ENCODE measurements around the gene OPA3.

Gene OPA3

GRCh38 chr19:45598267-45599001 lies 13.8 kb upstream of the OPA3 start:
- DNase-seq (ENCODE audit: low read depth in 2 of 2, low spot score in 1 of 2) = no peak

- no peak for DNase-seq (ENCODE audit: low read depth in 2 of 2, low spot score in 1 of 2)
Observed at GRCh38 chr19:45597425-45598111, 13.0 kb upstream of the OPA3 start.

- DNase-seq (ENCODE audit: low read depth in 2 of 2, low spot score in 1 of 2) = no peak
Observed at GRCh38 chr19:45595814-45596213, 11.2 kb upstream of the OPA3 start.

DNA sequence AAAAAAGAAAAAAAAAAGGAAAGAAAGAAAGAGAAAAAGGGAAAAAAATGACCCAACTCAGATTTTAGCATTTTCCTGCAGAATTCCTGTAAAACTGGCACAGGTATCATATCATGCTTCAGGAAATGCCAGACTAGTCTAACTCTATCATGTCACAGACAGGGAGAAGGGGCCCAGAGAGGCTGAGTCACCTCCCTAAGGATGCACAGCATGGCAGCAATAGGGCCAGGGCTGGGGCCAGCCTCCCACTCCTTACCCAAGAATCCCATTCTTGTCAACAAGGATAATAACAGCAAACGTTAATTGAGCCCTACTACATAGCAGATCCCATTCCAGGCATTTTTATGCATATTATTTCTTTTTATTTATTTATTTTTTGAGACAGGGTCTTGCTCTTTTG lies 8.9 kb upstream of the OPA3 start:
- DNase-seq (ENCODE audit: low read depth in 2 of 2, low spot score in 1 of 2) = no peak

GRCh38 chr19:45592366-45592765 lies 7.8 kb upstream of the OPA3 start:
- DNase-seq (ENCODE audit: low read depth in 2 of 2, low spot score in 1 of 2) = no peak

DNA sequence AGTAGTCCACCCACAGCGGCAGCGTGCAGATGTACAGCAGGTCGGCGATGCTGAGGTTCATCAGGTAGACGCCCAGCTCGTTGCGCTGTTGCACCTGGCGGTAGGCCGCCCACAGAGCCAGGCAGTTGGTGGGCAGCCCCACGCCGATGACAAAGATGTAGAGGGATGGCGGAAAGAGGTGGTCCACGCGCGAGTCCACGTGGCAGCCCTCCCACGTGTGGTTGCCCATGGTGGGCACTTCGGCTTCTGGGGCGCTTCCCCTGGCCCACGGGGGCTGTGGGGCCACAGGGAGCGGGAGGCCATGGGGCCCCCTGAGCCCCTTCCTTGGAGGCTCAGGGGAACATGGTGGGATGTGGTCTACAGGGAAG lies 7.0 kb upstream of the OPA3 start:
- no peak for DNase-seq (ENCODE audit: low read depth in 2 of 2, low spot score in 1 of 2)

DNA sequence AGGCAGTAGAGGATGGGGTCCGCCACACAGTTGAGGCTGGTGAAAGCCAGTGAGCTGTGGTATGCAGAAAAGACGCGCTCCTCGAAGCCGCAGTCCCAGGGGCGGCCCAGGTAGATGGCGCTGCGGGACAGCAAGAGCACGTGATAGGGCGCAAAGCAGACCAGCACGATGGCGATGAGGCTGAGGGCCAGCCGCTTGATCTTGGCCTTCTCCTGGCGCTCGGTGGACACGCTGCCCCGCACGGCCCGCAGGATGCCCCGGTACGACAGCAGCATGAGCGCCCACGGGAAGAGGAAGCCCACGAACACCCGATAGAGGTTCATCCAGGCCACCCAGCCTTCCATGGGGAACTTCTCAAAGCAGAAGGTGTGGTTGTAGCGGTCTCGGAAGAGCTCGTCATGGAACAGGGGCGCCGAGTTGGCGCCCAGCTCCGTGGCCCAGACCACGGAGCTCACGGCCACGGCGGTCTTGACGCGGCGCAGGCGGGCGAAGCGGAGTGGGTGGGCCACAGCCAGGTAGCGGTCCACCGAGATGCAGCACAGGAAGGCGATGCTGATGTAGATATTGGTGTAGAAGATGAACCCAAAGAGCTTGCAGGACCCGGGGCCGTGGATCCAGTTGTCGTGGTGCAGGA lies 6.5 kb upstream of the OPA3 start:
- no peak for DNase-seq (ENCODE audit: low read depth in 2 of 2, low spot score in 1 of 2)

DNA sequence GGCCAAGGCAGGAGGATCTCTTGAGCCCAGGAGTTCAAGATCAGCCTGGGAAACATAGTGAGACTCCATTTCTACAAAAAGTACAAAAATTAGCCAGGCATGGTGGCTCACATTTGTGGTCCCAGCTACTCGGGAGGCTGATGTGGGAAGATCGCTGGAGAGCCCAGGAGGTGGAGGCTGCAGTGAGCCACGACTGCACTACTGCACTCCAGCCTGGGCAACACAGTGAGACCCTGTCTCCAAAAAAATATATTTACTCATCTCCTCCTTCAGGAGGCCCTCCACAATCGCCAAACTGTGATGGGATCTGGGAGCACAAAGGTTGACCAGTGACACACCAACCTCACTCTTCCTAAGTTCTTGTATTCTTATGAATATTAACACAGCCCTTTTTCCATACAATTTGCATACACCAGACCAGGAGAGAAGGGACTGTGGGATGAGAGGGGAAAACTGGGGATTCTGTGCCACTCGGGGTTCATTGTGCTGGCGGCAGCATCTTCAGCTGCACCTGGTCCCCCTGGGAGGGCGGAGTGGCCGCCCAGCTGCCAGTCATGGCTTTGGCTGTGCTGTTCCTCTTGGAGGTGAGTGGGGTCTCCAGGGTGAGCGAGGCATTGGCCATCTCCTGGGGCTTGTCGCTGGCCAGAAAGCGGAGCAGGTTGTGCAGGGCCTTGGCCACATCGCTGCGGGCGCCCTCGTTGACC lies 5.8 kb upstream of the OPA3 start:
- no peak for DNase-seq (ENCODE audit: low read depth in 2 of 2, low spot score in 1 of 2)

DNA sequence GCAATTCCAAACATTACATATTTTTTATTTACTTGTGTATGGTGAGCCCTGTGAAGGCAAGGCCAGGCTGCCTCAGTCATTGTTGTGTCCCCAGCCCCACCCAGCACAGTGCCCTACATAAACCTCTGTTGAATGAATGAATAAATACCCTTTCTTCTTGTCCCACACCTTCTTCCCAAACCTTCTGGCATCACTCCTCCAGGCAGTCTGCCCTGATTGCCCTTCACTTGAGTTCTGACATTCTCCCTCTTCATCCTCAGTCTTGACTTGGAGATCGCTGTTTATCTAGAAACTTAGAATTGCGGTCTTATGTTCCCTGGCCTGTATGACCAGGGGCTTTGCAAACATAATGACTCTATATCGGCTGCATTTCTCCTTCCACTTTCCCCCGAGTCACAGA lies 5.2 kb upstream of the OPA3 start:
- no peak for DNase-seq (ENCODE audit: low read depth in 2 of 2, low spot score in 1 of 2)

GRCh38 chr19:45587873-45588272 lies 3.3 kb upstream of the OPA3 start:
- no peak for DNase-seq (ENCODE audit: low read depth in 2 of 2, low spot score in 1 of 2)

GRCh38 chr19:45585158-45585577 lies 566 bp upstream of the OPA3 start:
- no peak for DNase-seq (ENCODE audit: low read depth in 2 of 2, low spot score in 1 of 2)

DNA sequence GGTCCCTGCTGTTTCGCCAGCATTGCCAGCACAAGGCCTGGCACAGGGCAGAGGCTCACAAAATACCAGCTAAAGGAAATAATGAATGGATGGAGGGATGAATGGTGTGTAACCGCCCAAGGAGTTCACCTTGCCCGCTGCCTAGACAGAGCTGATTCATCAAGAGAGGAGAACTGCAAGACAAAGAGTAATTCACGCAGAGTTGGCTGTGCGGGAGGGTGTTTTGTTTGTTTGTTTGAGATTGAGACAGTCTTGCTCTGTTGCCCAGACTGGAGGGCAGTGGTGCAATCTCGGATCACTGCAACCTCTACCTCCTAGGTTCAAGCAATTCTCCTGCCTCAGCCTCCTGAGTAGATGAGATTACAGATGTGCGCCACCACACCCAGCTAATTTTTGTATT lies 3.0 kb downstream of the OPA3 start:
- no peak for DNase-seq (ENCODE audit: low read depth in 2 of 2, low spot score in 1 of 2)

GRCh38 chr19:45578861-45579260 lies 5.7 kb downstream of the OPA3 start:
- no peak for DNase-seq (ENCODE audit: low read depth in 2 of 2, low spot score in 1 of 2)

DNA sequence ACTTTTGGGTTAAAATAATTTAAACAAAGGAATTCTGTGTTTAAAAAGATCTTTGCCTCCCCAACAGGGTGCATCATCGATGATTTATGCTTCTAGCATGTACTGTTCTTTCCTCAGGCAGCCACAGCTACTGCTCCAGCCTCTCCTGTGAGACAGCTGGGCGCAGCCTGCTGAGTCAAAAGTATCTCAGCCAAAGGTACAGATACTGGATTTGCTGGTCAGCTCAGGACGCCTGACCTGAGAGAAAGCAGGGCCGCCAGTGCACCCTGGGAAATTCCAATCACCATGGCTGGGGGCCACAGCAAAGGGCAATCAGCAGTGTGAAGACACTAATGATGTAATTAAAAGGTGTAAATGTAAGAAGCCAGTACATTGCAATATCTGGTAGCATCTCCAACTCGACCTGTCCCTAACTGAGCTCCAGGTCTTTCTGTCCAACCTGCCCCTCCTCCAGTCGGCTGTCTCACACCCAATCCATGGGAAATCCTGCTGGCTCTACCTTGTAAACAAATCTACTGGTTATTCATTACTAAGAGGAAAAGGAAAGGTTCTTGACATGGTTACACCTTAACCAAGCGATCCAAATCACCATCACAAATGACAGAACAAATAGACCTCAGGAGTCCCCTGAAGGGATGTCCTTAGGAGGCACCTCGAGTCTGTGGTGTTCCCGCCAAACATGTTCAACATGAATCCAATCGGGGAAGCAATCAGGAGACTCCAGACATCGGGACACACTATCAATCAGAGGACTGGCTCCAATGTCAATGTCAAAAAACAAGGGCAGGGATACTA lies 7.3 kb downstream of the OPA3 start:
- DNase-seq (ENCODE audit: low read depth in 2 of 2, low spot score in 1 of 2) = no peak

DNA sequence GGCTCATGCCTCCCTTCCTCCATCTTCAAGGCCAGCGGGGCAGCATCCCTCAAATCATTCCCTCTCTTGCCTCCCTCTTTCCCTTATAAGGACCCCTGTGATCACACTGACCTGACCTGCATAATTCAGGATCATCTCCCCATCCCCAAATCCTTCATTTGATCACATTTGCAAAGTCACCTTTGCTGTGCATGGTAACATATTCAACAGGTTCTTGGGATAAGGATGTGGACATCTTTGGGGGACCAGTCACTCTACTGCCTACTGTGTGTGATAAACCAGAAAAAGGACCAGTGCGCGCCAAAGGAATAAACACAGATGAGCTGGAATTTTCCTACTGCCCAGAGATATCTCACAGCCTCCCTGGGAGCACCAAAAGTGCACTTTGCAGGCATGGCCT lies 7.9 kb downstream of the OPA3 start:
- DNase-seq (ENCODE audit: low read depth in 2 of 2, low spot score in 1 of 2) = no peak

DNA sequence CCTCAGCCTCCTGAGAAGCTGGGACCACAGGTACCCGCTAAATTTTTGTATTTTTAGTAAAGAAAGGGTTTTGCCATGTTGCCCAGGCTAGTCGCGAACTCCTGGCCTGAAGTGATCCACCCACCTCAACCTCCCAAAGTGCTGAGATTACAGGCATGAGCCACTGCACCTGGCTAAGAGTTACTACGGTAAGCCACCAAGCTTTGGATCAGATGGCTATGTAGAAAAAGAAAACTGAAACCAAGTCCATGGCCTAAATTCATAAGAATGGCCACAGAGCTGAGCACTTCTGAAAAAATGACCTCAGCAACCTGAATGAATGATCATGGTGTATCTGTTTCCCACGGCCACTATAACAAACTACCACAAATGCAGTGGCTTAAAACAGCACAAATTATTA lies 9.4 kb downstream of the OPA3 start:
- DNase-seq (ENCODE audit: low read depth in 2 of 2, low spot score in 1 of 2) = no peak

DNA sequence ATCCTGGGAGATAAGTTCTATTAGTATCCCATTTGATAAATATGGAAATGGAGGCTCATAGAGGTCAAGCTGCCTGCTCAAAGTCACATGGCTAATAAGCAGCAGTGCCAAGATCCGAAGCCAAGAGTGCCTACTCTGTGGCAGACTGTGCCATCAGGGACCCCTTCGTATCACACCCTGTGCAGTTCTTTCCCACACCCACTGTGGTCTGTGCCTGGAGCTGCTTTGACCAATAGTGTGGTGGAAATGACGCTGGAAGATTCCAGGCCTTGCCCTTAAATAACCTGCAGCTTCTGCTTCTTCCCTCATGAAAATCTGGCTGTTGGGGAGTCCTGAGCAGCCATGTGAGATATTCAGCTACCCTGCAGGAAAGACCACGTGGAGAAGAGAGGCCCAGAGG lies 10.1 kb downstream of the OPA3 start:
- no peak for DNase-seq (ENCODE audit: low read depth in 2 of 2, low spot score in 1 of 2)

DNA sequence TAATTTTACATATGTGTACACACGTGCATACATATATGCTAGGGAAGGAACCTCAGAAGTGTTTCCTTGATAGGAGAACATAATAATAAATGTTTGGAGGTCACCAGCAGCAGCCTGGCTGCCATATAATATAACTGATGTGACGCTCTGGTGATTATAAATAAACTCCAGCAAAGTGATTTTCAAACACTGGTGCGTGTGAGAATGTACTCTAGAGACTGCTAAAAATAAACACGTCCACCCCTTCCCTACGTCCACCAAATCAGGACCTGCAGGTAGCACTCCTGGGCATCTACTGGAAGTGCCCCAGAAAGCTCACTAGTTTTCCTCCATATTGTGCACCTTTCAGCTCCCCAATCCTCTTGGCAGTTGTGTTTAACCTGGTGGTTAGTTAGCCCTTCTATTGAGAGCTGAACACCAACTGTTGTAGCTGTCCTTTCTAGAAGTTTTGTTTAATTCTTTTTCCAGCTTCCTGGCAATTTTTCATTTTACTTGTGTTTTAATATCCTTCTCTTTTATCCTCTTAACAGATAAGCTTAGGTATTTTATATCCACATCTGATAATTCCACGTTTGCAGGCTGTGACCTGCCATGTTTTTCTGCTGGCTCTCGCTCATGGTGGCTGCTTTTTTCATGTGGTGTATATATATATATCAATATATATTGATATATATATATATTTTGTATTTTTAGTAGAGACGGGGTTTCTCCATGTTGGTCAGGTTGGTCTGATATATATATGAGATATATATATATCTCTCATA lies 13.0 kb downstream of the OPA3 start:
- DNase-seq (ENCODE audit: low read depth in 2 of 2, low spot score in 1 of 2) = no peak

DNA sequence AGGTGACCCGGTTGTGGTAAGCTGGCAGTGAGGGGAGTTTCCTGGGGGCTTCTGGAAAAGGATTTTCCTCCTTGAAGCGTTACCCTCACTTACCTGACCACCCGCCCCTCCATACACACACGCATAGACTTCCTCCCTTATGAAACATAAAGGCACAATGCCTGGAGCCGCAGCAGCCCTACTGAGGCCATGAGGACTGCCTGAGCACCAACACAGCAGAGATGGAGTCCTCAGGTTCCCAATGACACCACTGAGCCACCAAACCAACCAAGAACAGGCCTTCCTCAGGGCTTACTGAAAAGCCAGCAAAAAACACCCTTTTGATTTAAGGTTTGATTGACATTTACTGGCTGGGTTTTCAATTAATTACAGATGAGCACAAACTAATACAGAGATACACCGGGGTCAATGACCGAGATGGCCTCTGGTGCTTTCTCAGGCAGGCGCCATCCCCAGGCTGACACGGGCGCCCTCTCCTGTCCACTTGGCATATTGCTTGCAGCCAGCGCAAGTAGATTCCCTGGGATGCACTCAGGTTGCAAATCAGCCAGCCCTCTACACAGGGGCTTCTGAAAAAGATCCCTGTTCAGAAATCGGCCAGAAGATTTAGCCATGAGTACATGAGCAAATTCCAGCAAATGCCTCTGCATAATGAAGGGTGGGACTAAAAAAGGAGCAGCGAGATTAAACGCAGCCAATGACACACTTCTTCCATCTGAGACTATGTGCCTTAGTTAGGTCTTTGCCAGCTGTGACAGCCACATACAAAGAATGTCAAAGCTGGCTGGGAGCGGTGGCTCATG lies 14.8 kb downstream of the OPA3 start:
- DNase-seq (ENCODE audit: low read depth in 2 of 2, low spot score in 1 of 2) = peak in 1 of 2 donors; percentile 11

DNA sequence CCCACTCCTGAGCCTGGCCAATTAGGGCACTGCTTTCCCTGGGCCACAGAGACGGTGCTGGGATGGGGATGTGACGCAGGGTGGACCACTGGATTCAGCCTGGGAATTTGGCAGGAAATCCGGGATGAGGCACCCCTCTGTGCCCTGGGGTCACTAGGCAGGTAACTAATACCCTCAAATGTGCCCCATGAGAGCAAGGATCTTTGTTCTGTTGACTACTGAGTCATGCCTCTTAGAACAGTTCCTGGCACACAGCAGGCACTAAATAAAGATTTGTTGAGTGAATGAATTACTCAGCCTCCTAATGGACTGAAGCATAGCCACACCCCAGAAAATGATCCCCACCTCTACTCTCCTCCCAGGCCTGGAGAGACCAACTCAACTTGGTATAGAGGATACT lies 15.9 kb downstream of the OPA3 start:
- no peak for DNase-seq (ENCODE audit: low read depth in 2 of 2, low spot score in 1 of 2)
